ENCODE results near the gene ATP13A2. TPM values are rescaled to one million over a fixed set of nuclear protein-coding genes. Genes with fewer than 3 reads are reported as not detected.

The ATP13A2 gene
- total RNA-seq, 1 experiment from 2014 or later = 50.9 TPM

GRCh38 chr1:16978567-16979474, 32.9 kb downstream of the ATP13A2 start:
- BruUV-seq (replicated peaks) = no TSS peak
- Histone ChIP-seq H3K27me3 (replicated peaks; ENCODE audit: insufficient read depth, low read depth, low read length, poor library complexity) (no peaks in the 10 kb centered on the region), H3K9me3 (ENCODE audit: low read depth, low read length, poor library complexity, severe bottlenecking) (no peaks in the 10 kb centered on the region), H3K36me3 (ENCODE audit: insufficient read depth, low read length, poor library complexity, severe bottlenecking) (no peaks in the 10 kb centered on the region), H3K4me1 (ENCODE audit: insufficient read depth, low read length, poor library complexity, severe bottlenecking) (peaks cover 13% of the 10 kb centered on the region), H3K4me3 (ENCODE audit: low read depth, low read length, poor library complexity, severe bottlenecking) (peak overlapping the region; percentile 92), H3K27ac (ENCODE audit: low read depth, low read length, poor library complexity, severe bottlenecking) (peak overlapping the region; percentile 36)
- ChIA-PET POLR2A (ENCODE audit: low non-redundant PET) (interaction anchor here (0.5 kb wide), 1 partner anchor 16 kb away, joined by 20 read pairs; no protein-coding TSS in a partner anchor), CTCF (interaction anchor here (0.5 kb wide), 1 partner anchor 296 kb away, joined by 7 read pairs; no protein-coding TSS in a partner anchor)
- no peak for DNase-seq (ENCODE audit: low spot score)
- TF ChIP-seq CTCF (conservative IDR thresholded peaks at IDR 0.05; ENCODE audit: low read depth, low read length) (no peak), EZH2 (IDR thresholded peaks at IDR 0.05; ENCODE audit: borderline replicate concordance, low read depth, low read length, poor library complexity, severe bottlenecking) (no peak)
- intact Hi-C loops (cut with micrococcal nuclease; ENCODE audit: unreplicated experiment) = no loop called here

DNA sequence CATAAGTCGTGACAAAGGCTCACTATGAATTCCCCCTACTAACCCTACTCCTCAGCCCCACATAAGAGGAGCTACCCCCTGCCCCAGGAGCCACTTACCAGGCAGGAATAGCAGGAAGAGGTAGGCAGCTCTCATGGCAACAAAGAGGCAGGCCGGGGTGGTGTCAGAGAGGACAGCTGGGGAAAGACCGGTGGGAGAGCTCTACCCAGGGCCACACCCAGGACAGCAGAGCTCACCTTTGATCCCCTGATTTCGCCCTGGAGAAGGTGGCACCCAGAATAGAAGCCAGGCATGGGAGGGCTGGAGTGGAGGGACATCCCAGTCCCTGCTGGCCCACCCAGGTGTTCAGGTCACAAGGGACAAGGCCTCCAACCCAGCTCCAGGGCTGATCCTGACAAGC, 33.6 kb downstream of the ATP13A2 start:
- ChIA-PET POLR2A (ENCODE audit: low non-redundant PET) (interaction anchor here (0.5 kb wide), 1 partner anchor 15 kb away, joined by 20 read pairs; no protein-coding TSS in a partner anchor), CTCF (no interaction called here)
- H3K4me1 ChIP-seq (ENCODE audit: insufficient read depth, low read length, poor library complexity, severe bottlenecking) = peaks cover 13% of the 10 kb centered on the region
- no peak overlapping the region for H3K27ac ChIP-seq (ENCODE audit: low read depth, low read length, poor library complexity, severe bottlenecking)
- no peaks in the 10 kb centered on the region for H3K36me3 ChIP-seq (ENCODE audit: insufficient read depth, low read length, poor library complexity, severe bottlenecking)
- no peaks in the 10 kb centered on the region for H3K27me3 ChIP-seq (replicated peaks; ENCODE audit: insufficient read depth, low read depth, low read length, poor library complexity)
- H3K9me3 ChIP-seq (ENCODE audit: low read depth, low read length, poor library complexity, severe bottlenecking) = no peaks in the 10 kb centered on the region
- TF ChIP-seq EZH2 (IDR thresholded peaks at IDR 0.05; ENCODE audit: borderline replicate concordance, low read depth, low read length, poor library complexity, severe bottlenecking) (no peak), CTCF (conservative IDR thresholded peaks at IDR 0.05; ENCODE audit: low read depth, low read length) (no peak)
- intact Hi-C loops (cut with micrococcal nuclease; ENCODE audit: unreplicated experiment) = no loop called here
- no TSS peak for BruUV-seq (replicated peaks)
- no peak overlapping the region for H3K4me3 ChIP-seq (ENCODE audit: low read depth, low read length, poor library complexity, severe bottlenecking)
- no peak for DNase-seq (ENCODE audit: low spot score)

DNA sequence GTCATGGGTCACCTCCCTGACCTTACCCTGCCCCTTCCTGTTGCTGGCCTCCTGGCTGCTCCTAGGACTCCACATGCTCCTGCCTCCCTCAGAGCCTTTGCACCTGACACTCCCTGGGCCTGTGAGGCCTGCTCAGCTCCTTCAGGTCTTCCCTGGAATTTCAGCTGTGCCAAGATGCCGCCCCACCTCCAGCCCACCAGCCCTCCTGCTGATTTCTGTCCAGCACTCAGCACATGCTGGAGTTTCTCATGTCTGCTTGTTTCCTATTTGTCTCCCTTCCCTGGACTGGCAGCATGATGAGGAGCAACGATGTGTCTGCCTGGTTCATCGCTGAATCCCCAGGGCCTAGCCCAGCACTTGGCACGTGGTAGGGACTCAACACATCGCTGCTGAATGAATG, 34.4 kb downstream of the ATP13A2 start:
- no peaks in the 10 kb centered on the region for H3K9me3 ChIP-seq (ENCODE audit: low read depth, low read length, poor library complexity, severe bottlenecking)
- ChIA-PET CTCF (no interaction called here), POLR2A (ENCODE audit: low non-redundant PET) (no interaction called here)
- H3K36me3 ChIP-seq (ENCODE audit: insufficient read depth, low read length, poor library complexity, severe bottlenecking) = no peaks in the 10 kb centered on the region
- no peak overlapping the region for H3K4me3 ChIP-seq (ENCODE audit: low read depth, low read length, poor library complexity, severe bottlenecking)
- BruUV-seq (replicated peaks) = no TSS peak
- no peaks in the 10 kb centered on the region for H3K27me3 ChIP-seq (replicated peaks; ENCODE audit: insufficient read depth, low read depth, low read length, poor library complexity)
- H3K4me1 ChIP-seq (ENCODE audit: insufficient read depth, low read length, poor library complexity, severe bottlenecking) = peaks cover 13% of the 10 kb centered on the region
- TF ChIP-seq EZH2 (IDR thresholded peaks at IDR 0.05; ENCODE audit: borderline replicate concordance, low read depth, low read length, poor library complexity, severe bottlenecking) (no peak), CTCF (conservative IDR thresholded peaks at IDR 0.05; ENCODE audit: low read depth, low read length) (no peak)
- no peak overlapping the region for H3K27ac ChIP-seq (ENCODE audit: low read depth, low read length, poor library complexity, severe bottlenecking)
- no peak for DNase-seq (ENCODE audit: low spot score)
- intact Hi-C loops (cut with micrococcal nuclease; ENCODE audit: unreplicated experiment) = no loop called here

Data from A673 (cell line).